GM18519 (cell line): ENCODE results near the gene KHSRP.

Experiments
- ATAC-seq: cut with Tn5 transposase; IDR thresholded peaks from one replicate; pipeline ENCODE4 v1.9.1; 2021; ENCODE audit warnings: mild to moderate bottlenecking, moderate library complexity; ENCODE audit not compliant: unreplicated experiment, low FRiP score

Gene KHSRP

GRCh38 chr19:6424195-6424938 lies at the start of gene KHSRP:
KHSRP (minus strand) TSS chr19:6424811; CDS start chr19:6424701, 110 bp downstream.
- ATAC-seq, result no peak

GRCh38 chr19:6473647-6474046 lies 49.0 kb upstream of the KHSRP start:
- no peak for ATAC-seq

- ATAC-seq, result no peak
Observed at GRCh38 chr19:6472713-6473112, 48.1 kb upstream of the KHSRP start.

- no peak for ATAC-seq
Observed at GRCh38 chr19:6471076-6471475, 46.5 kb upstream of the KHSRP start.

GRCh38 chr19:6470173-6470572 lies 45.6 kb upstream of the KHSRP start:
- ATAC-seq, result no peak

- no peak for ATAC-seq
Observed at GRCh38 chr19:6467384-6467783, 42.8 kb upstream of the KHSRP start.

- ATAC-seq, result no peak
Observed at GRCh38 chr19:6466526-6467248, 42.1 kb upstream of the KHSRP start.

GRCh38 chr19:6465663-6466062 lies 41.1 kb upstream of the KHSRP start:
- no peak for ATAC-seq

GRCh38 chr19:6465006-6465405 lies 40.4 kb upstream of the KHSRP start:
- ATAC-seq, result no peak

GRCh38 chr19:6464070-6464873 lies 39.7 kb upstream of the KHSRP start, which contains the start of gene CRB3:
CRB3 (plus strand) TSS chr19:6464271; CDS start chr19:6464702, 431 bp downstream.
- ATAC-seq, result no peak

- ATAC-seq, result peak; percentile 50
Observed at GRCh38 chr19:6460099-6460884, 35.7 kb upstream of the KHSRP start.

- ATAC-seq, result no peak
Observed at GRCh38 chr19:6459262-6460098, 34.9 kb upstream of the KHSRP start, which contains the start of gene SLC25A23. SLC25A23 (minus strand) TSS chr19:6459792; CDS start chr19:6459628, 164 bp downstream.

- no peak for ATAC-seq
Observed at GRCh38 chr19:6458695-6459261, 34.2 kb upstream of the KHSRP start.

GRCh38 chr19:6457958-6458694 lies 33.5 kb upstream of the KHSRP start:
- ATAC-seq, result no peak

- ATAC-seq, result no peak
Observed at GRCh38 chr19:6455924-6456323, 31.3 kb upstream of the KHSRP start.

GRCh38 chr19:6453951-6454565 lies 29.4 kb upstream of the KHSRP start:
- no peak for ATAC-seq

- no peak for ATAC-seq
Observed at GRCh38 chr19:6452899-6453298, 28.3 kb upstream of the KHSRP start.

- ATAC-seq, result no peak
Observed at GRCh38 chr19:6452223-6452614, 27.6 kb upstream of the KHSRP start.
